HG03175 (cell line): ENCODE results near the gene RBBP8NL.

Source experiments
- ATAC-seq: cut with Tn5 transposase; IDR thresholded peaks from one replicate; pipeline ENCODE4 v1.9.1; 2021; ENCODE audit warnings: mild to moderate bottlenecking, moderate library complexity; ENCODE audit not compliant: unreplicated experiment

RBBP8NL gene

DNA sequence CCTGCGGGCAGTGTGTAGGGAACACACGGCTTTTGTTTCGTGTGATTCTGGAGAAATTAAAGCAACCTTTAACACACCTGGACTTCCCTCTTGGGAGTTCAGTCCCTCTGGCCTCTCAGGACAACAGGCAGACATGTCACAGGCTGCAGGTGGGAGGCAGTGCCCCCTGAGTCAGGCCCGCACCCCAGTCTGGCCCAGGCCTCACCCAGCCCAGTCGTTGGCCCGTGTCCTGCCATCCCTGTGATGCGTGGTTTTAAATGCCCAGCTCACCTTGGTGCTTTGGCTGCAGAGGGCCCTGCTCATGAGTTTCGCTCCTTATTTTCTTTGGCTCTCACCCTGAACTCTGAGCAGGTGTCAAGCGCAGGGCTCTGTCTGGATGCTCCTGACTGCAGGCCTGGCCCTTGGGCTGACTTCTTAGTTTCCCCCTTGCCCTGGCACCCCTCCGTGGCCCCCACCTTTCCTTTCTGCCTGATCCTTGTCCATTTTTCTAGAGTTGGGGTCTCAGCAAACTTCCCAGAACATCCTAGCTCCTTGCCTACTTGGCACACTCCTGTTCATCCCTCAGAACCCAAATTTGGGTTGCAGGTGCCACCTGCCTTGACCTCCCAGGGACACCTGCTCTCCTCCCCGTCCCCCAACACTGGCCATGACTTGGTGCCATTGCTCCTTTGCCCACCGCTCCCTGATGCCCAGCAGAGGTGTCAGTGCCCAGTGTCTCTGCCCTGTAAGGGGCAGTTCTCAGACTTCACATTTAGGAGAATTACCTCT lies 18.1 kb downstream of the RBBP8NL start:
- no peak for ATAC-seq

DNA sequence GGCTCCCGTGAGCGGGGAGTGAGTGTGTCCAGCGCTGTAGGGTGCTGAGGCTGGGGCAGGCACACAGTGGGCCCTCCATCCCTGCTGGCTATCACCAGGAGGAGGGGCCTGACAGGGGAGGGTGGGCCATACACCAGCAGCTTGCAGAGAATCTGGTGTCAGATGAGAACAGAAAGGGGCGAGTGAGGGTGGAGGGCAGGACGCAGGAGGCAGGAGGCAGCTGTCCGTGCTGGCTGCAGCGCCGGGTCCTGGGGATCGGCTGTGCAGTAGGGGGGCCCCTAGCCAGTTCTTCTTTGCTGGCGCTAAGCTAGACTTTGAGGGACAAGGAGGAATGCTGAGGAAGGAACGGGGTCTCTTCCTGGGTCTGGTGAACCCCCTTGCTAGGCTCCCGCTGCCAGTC lies 18.7 kb downstream of the RBBP8NL start:
- ATAC-seq = no peak

DNA sequence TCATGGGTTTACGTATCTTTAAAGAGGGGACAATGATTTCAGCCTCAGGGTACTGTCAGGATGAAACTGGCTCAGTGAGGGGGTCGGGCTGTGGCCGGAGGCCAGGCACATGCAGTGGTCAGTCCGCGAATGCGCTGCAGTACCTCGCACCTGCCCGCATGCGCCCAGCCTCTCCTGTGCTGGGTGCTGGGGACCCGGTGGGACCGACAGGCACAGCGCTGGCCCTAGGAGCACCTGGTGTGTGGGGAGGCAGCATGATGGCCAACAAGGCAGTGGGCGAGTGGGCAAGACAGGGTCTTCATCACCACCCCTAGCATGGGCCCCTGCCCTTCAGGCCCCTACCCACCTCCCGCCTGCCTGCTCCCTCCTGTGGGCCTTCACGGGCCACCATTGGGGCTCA lies 19.3 kb downstream of the RBBP8NL start:
- ATAC-seq = no peak

DNA sequence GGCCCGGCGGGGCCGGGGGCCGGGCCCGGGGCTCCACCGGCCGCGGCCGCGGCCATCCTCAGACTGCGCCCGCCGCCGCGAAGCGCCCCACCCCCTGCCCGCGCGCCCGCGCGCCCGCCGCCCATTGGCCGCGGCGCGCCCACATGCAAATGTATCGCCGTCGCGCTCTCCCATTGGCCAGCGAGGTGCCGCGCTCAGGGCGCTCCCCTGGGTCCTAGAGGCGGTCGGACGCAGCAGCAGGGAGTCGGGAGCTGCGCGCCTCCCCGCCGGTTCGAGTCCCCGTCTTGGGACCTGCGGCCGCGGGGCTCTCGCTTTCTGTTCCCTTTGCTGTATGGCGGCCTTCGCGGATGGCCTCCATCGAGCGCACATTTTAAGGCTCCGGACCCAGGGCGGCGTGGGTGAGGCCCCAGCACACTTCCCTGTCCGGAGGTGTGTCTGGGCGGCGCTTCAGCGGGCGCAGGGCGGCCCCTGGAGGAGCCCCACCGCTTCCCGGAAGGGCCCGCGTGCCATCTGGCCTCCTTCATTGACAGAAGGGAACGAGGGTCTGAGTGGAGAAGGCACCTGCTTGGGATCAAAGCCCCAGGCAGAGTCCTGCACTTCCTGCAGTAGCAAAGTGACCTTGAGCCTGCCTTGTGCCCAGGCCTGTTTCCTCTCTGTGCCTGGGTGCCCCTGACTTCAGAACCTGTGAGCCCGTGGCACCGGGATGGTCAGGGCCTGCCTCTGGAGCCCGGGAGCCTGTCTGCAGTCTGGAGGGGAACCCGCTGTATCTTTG lies 19.9 kb downstream of the RBBP8NL start, which contains the start of gene CABLES2:
CABLES2 (minus strand) TSS at position 65 of the 772 bp plus-strand sequence; CDS start at position 56, 9 bp downstream.
- ATAC-seq = peak; percentile 89

DNA sequence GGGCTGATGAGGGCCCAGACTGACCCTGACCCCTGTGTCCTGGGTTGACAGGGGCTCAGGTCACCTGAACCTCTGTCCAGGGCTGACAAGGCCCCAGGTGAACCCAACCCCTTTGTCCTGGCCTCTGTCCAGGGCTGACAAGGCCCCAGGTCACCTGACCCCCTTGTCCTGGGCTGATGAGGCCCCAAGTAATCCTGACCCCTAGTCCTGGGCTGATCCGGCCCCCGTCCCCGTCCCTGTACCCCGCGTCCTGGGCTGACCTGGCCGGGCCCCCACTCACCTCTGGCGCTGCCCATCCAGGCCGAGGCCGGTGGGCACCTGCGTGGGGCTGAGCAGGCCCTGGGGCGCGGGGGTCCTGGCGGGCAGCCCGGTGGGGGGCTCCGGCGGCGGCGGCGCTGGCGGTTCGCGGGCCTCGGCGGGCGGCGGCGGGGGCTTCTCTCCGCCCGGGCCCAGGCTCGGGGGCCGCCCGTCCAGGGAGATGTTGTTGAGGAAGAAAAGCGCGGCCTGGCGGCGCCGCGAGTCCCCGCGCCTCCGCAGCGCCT lies 20.6 kb downstream of the RBBP8NL start:
- peak; percentile 7 for ATAC-seq

DNA sequence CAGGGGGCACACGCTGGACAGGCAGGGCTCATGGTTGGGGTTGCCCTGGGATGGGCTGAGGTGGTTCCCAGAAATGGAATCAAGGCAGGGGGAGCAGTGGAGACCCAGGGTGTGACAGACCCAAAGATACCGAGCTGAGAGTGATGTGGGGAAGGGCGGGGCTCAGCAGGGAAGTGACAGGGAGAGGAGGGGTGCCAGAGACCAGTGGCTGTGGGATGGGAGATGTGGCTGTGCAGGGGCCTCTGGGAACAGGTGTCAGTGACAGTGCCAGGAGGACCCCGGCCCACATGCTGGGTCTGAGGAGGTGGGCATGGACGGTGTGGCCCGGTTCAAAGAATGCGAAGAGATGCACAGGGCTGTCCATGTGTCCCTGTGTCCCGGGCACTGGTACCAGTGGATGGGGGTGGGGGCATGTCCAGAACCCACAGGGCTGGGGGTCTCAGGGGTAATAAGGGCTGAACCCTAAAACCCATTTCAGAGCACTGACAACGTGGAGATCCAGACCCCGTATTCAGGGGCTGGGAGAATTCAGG lies 21.3 kb downstream of the RBBP8NL start:
- no peak for ATAC-seq

DNA sequence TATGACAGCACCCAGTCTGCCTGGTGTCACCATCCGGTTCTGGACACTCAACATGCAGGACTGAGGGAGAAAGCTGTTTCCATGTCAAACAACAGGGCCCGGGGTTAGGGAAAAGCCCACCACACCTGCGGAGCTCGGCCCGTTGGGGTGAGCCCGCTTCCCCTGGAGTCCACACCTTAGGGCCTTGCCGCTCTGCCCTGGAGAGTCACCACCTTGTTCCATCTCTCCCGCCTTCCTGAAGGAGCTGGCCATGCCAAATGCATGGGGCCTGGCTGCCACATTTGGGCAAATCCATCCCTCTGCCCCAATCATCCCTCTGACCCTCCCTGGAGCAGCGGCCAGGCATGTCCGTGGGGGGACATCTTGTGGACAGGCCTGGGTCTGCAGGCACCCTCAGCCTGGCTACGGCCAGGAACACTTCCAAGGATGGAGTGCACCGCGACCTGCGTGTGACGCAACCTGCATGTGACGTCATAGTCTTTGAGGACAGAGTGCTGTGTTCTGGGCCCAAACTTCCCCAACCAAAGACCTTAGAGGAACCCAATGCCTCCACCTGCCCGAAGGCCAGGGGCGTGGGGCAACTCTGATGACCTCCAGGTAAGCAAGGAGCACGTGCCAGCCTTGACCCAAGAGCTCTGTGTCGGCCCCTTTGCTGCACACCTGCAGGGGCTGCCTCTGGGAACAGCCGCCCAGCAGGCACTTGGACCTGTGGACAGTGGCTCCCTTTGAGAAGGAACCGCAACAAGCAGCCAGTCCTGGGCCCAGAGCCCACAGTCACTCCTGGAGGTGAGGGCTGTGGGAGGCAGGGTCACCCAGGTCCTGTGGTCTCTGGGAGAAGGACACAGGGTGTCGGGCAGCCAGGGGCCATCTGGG lies 22.0 kb downstream of the RBBP8NL start:
- no peak for ATAC-seq

DNA sequence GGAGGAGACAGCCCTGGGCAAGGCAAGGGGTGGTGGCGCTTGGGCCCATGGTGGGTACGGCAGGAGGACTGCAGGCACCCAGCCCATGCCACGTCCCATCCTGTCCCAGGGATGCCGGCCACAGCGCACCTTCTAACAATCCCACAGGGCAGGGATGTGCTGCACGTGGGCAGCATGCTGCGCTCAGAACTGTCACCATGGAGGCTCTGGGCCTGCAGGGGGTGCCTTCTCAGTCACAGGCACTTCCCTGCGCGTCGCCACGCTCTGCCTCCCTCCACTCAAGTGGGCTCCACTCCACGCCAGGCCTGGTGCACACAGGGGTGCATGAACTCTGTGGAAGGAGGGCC lies 22.6 kb downstream of the RBBP8NL start:
- no peak for ATAC-seq

DNA sequence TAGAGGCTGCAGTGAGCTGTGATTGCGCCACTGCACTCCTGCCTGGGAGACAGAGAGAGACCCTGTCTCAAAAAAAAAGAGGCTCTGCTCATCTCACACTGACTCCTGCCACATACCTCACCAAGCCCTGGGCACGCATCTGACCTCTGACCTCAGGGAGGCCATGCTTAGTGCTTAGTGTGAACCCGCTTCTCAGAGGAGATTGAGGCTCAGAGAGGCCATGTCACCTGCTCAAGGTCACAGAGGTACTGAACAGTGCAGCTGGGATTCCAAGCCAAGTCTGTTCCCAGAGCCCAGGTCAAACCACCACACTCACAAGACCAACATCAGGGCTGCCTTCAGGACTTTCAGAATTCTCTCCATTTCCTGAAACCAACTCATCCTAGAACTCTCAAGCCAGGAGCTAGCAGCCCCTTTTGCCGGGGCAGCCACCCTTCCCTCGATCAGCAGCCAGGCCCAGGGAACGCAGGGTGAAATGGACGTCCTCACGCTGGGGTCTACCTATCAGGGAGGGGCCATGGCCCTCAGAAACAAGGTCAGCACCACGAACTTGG lies 23.1 kb downstream of the RBBP8NL start:
- no peak for ATAC-seq

DNA sequence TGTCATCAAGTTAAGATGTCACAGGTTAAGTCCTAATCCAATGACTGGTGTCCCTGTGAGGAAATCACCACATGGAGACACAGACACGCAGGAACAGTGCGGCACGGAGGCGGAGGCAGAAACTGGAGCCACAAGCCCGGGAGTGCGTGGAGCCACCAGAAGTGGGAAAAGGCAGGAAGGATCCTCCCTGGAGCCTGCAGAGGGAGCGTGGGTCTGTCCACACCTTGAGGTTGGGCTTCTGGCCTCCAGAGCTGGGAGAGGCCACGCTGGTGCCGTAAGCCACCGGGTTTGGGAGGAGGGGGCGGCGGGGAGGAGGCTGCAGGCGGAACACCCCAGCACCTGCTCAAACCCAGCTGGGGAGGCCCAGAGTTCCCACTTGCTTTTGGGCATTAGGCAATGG lies 24.0 kb downstream of the RBBP8NL start:
- ATAC-seq = no peak

DNA sequence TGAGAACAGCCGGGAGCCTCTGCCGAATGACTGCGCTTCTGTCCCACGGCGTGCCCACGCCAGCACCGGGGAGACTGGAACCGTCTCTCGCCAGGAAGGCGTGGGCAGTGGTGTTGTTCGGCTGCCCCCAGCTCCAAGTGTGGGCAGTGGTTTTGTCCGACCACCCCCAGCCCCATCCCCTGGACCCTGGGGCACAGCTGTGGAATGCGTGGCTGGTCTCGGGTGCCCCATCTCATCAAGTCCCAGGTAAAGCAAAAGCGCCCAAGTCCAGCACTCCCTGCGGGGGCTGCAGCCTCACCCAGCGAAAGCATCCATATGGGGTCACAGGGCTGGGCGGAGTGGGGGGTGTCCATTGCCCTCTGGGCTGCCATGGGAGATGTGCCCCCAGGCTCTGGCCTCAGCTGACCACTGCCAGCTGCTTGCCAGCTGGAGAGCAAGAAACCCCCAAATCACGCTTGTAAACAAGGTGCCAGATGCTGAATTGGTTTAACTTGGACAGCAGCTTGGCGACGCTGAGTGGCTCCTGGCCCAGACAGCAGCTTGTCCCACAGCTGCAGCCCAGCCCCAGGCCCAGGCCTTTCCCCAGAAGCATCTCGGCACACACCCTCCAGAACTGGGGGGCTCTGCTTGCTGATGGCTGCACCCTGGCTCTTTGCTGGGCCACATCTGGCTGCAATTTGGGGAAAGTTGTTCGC lies 24.7 kb downstream of the RBBP8NL start:
- no peak for ATAC-seq

DNA sequence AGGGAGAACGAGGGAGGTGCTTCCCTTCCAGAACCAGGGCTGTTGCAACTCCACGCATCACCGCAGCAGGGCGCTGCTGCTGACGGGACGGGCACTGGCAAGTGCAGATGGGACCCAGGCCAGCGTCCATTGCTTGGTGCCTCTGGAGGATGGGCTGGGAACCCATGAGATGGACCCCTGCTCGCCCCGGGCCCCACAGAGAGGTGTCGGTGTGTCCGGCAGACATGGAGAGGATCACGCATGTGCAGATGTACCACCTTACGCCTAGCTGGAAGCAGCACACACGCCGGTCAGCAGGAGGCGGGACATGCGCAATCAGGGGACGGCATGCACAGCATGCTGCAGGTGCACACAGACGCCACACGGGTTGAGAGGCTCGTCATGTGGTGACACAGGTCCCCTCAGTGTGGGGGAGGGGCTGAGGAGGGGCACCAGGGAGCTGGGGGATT lies 26.0 kb downstream of the RBBP8NL start:
- no peak for ATAC-seq

DNA sequence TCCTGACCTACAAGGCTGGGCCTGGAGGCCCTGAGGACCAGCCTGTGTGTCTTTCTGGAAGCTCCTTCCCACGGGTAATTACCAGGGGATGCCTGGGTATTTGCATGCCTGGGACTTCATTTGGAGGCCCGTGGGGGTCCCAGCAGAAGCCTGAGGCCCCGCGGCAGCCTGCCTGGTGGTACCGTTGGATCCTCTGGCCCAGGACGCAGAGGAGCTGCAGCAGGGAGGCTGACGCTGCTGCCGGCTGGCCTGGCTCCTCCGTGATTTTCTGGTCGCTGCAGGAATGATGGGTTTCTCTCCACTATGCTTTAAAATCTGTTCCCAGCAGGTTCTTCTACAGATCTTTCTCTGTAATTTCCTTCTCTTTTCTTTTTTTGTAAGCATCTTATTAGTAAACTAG lies 26.8 kb downstream of the RBBP8NL start:
- no peak for ATAC-seq

DNA sequence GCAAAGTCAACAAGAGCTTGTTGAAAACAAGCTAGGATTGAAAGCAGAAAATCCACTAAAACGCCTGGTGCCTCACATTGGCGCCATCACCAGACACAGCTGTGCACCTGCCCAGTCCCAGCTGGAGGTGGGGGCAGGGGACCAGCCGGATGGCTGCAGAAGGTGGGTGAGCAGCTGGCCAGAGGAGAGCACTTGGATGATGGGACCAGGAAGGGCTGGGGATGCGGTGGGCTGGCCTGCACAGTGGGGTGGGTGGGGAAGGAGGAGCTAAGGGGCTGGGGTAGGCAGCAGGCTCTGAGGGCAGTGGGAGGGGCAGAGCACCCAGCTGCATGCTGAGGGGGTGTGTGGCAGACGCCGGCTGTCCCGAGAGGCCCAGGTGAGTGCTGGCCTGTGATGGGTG lies 27.3 kb downstream of the RBBP8NL start:
- ATAC-seq = no peak

DNA sequence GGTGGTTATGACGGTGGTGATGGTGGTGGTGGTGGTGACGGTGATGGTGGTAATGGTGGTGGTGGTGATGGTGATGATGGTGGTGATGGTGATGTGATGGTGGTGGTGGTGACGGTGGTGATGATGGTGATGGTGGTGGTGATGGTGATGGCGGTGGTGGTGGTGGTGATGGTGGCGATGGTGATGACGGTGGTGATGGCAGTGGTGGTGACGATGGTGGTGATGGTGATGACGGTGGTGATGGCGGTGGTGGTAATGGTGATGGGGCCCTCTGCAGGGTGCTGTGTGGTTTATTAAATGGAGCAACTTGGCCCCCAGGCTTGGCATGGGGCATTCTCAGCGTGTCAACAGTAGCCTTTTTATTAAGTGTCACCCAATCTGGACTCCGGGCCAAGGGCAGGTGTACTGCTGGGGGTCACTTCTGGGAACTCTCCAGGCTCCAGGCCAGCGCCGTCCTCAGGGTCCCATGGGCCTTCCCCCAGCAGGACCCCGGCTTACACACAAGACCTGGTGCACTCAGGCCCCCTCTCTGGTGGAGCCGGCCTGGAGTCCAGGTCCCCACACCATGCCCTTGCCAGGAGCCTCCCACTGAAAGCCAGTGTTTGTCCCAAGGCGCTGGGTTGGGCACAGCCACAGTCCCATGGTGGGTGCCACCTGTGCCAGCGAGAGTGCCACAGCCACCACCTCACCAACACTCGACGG lies 29.1 kb downstream of the RBBP8NL start:
- no peak for ATAC-seq

DNA sequence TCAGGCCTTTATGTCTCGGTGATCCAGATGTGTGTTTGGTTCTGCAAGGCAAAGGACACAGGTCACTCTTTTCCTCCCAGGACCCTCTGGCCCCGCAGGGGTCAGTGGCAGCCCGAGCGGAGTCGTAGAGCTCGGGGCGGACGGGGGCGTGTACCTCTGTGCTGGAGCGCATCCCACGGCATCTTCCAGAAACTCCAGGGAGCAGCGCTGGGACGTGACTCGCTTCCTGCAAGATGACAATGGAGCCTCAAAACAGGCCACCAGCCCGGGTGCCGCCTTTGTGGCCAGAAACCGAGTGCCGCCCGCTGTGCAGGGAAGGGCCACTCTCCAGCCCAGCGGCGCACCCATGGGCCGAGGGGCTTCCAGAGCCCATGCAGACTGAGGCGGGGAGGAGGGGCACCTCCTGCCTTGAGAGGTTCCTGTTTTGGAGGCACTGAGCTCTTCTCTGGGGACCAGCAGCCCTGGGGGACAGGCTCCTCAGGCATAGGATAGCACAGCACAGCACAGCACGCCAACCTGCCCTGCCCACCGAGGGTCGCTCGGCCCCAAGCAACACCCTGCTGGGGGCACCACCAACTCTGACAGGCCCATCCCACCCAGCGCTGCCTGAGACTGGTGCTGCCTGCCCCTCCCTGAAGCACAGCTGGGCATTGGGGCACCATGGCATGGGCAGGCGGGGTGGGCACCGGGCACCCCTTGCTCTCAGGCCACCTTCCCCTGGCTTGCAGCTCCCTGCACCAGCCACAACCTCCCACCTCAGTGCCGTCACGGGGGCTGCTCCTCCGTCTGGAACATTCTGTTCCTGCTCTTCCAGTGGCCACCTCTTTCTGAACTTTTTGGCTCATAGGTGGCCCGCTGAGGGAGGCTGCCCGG lies 30.7 kb downstream of the RBBP8NL start:
- ATAC-seq = no peak

DNA sequence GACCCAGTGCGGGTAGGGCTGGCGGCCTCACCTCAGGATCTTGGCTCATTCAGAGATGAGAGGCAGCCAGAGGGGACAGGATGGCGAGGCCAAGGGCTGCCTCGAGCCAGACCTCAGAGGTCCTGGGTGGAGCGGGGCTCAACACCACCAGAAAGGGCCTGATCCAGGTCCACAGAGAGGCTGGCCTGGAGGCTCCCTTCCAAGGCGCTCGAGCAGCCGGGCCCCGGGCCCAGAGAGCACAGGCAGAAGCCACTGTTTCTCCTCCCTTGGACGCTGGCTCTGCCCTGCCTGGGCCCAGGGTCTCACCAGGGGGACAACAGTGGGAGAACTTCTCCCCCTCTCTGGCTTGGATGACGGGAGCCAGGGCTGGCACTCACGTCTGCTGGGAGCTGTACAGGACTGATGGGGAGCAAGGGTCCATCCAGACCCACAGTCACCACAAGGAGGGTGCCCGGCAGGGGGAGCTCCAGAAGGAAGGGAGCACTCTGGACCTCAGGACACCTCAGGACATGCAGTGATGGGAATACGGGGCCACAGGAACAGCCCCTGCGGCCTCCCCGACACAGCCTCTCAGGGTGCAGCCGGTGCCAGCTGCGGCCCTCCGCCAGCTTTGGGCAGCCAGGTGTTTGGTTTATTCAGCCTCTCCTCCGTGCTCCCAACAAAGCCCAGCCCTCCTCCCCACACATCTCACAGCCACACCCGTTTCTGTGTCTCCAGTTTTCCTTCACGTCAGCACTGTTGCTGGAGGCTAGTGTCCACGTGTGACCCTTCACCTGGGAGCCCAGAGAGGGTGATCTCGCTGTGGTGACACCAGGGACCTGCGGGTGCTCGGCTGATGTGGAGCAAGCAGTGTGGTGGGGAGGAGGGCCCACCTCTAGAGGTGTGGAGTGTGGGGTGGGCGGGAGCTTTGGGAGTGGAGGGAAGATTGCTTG lies 31.8 kb downstream of the RBBP8NL start:
- no peak for ATAC-seq
